SK-N-SH (cell line): ENCODE results near the gene GHRL. TPM values are rescaled to one million over a fixed set of nuclear protein-coding genes. Genes with fewer than 3 reads are reported as not detected.

Experiments used
- CTCF ChIA-PET: fragments of 300-600, 350-600 bp; formaldehyde crosslinking; extraction: SDS; loops from one replicate; lab custom pipeline; 2021; lab: Yijun Ruan, JAX
- POLR2A ChIA-PET: fragments of 350-600 bp; sonication (Branson Sonifier 250); formaldehyde crosslinking; extraction: SDS; loops from one replicate; lab custom pipeline; 2020; ENCODE audit warnings: antibody characterized with exemption, inconsistent platforms; lab: Yijun Ruan, JAX
- DNase-seq: peaks from one replicate; pipeline ENCODE4 v3.0.0; 2012
- H2AFZ ChIP-seq: fragments of 200-600 bp; sonication (generic); 2 replicates; pipeline ENCODE4 v1.8.1; 2016; ENCODE audit warnings: antibody characterized with exemption, mild to moderate bottlenecking, low read depth
- H3F3A ChIP-seq: fragments of 200-600 bp; sonication (generic); replicated peaks from 2 replicates; pipeline ENCODE3; 2016; ENCODE audit warnings: antibody characterized with exemption, mild to moderate bottlenecking; ENCODE audit not compliant: insufficient read depth
- H3K27ac ChIP-seq, 2 experiments: fragments of 200-500 bp in 1 of 2; fragments of 200-600 bp in 1 of 2; sonication (Bioruptor generic) in 1 of 2; sonication (generic), shearing (Covaris generic) in 1 of 2; 2 replicates each; pipeline versions ENCODE4 v1.5.1 to v1.6.1; 2014 to 2016; ENCODE audit warnings: low read depth in 2 of 2, inconsistent platforms in 1 of 2, low read length in 1 of 2, mild to moderate bottlenecking in 1 of 2, mixed read lengths in 1 of 2
- H3K27me3 ChIP-seq: fragments of 200-600 bp; sonication (generic), shearing (Covaris generic); 2 replicates; pipeline ENCODE4 v1.6.1; 2016; ENCODE audit warnings: mixed run types; ENCODE audit not compliant: insufficient read depth
- H3K36me3 ChIP-seq, 2 experiments: fragments of 200-500 bp in 1 of 2; fragments of 200-600 bp in 1 of 2; sonication (Bioruptor generic) in 1 of 2; sonication (generic) in 1 of 2; replicated peaks in 1 of 2; 2 replicates each; pipeline versions ENCODE3 to v1.5.1; 2014 to 2016; ENCODE audit warnings: low read length in 1 of 2, mild to moderate bottlenecking in 1 of 2; ENCODE audit not compliant: insufficient read depth in 2 of 2, control insufficient read depth in 1 of 2
- H3K4me1 ChIP-seq, 2 experiments: fragments of 200-500 bp in 1 of 2; fragments of 200-600 bp in 1 of 2; sonication (Bioruptor generic) in 1 of 2; sonication (generic), shearing (Covaris generic) in 1 of 2; 2 replicates each; pipeline versions ENCODE4 v1.5.1 to v1.6.1; 2014 to 2016; ENCODE audit warnings: low read depth in 1 of 2, low read length in 1 of 2, mixed run types in 1 of 2; ENCODE audit not compliant: insufficient read depth in 2 of 2, control insufficient read depth in 1 of 2
- H3K4me2 ChIP-seq: fragments of 200-600 bp; sonication (generic), shearing (Covaris generic); 2 replicates; pipeline ENCODE4 v1.6.1; 2017; ENCODE audit warnings: mixed run types
- H3K4me3 ChIP-seq, 2 experiments: fragments of 200-500 bp in 1 of 2; fragments of 200-600 bp in 1 of 2; sonication (Bioruptor generic) in 1 of 2; sonication (generic), shearing (Covaris generic) in 1 of 2; 2 replicates each; pipeline versions ENCODE4 v1.5.1 to v1.8.1; 2014 to 2016; ENCODE audit warnings: low read depth in 2 of 2, inconsistent platforms in 1 of 2, low read length in 1 of 2, mild to moderate bottlenecking in 1 of 2, mixed read lengths in 1 of 2, moderate library complexity in 1 of 2
- H3K79me2 ChIP-seq: fragments of 200-600 bp; sonication (generic); 2 replicates; pipeline ENCODE4 v1.8.1; 2017; ENCODE audit warnings: mild to moderate bottlenecking; ENCODE audit not compliant: insufficient read depth
- H3K9ac ChIP-seq: fragments of 200-600 bp; sonication (generic); 2 replicates; pipeline ENCODE4 v1.6.1; 2017; ENCODE audit warnings: mixed run types
- H3K9me2 ChIP-seq: fragments of 200-600 bp; sonication (generic); 2 replicates; pipeline ENCODE4 v1.6.1; 2017; ENCODE audit warnings: mixed run types
- H3K9me3 ChIP-seq: fragments of 200-600 bp; sonication (generic); 2 replicates; pipeline ENCODE4 v1.6.1; 2017; ENCODE audit warnings: mixed run types, mild to moderate bottlenecking, moderate library complexity
- H4K20me1 ChIP-seq: fragments of 200-600 bp; sonication (generic); 2 replicates; pipeline ENCODE4 v1.6.1; 2017; ENCODE audit warnings: mild to moderate bottlenecking, mixed run types; ENCODE audit not compliant: insufficient read depth
- CHD2 ChIP-seq: fragments of 150-350 bp; IDR thresholded peaks from 2 replicates; pipeline ENCODE4 v1.6.1; 2018; ENCODE audit warnings: low read length; ENCODE audit not compliant: partially characterized antibody
- ELF1 ChIP-seq: IDR thresholded peaks from 2 replicates; pipeline ENCODE4 v1.4.0; 2012
- FOXJ3 ChIP-seq: sonication (generic); formaldehyde crosslinking; IDR thresholded peaks from 2 replicates; pipeline ENCODE4 v1.5.1; 2020; ENCODE audit warnings: mild to moderate bottlenecking, missing genetic modification reagents
- FOXM1 ChIP-seq: IDR thresholded peaks from 2 replicates; pipeline ENCODE4 v1.4.0; 2012; ENCODE audit warnings: low read depth, mild to moderate bottlenecking
- MAX ChIP-seq: IDR thresholded peaks from 2 replicates; pipeline ENCODE4 v1.4.0; 2012; ENCODE audit warnings: low read depth
- NFIC ChIP-seq: IDR thresholded peaks from 2 replicates; pipeline ENCODE4 v1.4.0; 2012; ENCODE audit warnings: borderline replicate concordance
- NRF1 ChIP-seq: IDR thresholded peaks from 2 replicates; pipeline ENCODE4 v1.6.1; 2012; ENCODE audit warnings: low read depth, mild to moderate bottlenecking, low read length
- PBX3 ChIP-seq: IDR thresholded peaks from 2 replicates; pipeline ENCODE4; 2012
- RAD21 ChIP-seq: IDR thresholded peaks from 2 replicates; pipeline ENCODE4 v1.6.1; 2012; ENCODE audit warnings: mild to moderate bottlenecking, low read length
- RXRA ChIP-seq: IDR thresholded peaks from 2 replicates; pipeline ENCODE4 v1.4.0; 2012; ENCODE audit warnings: low read depth, mild to moderate bottlenecking, borderline replicate concordance
- SIN3A ChIP-seq: IDR thresholded peaks from 2 replicates; pipeline ENCODE4 v1.6.1; 2012; ENCODE audit warnings: low read depth, mild to moderate bottlenecking, low read length, moderate library complexity, borderline replicate concordance
- SMC3 ChIP-seq: IDR thresholded peaks from 2 replicates; pipeline ENCODE4 v1.6.1; 2012; ENCODE audit warnings: low read depth, low read length, improper control_type of control experiment
- TAF1 ChIP-seq: IDR thresholded peaks from 2 replicates; pipeline ENCODE4 v1.6.1; 2012; ENCODE audit warnings: low read depth, mild to moderate bottlenecking, low read length, moderate library complexity, borderline replicate concordance
- USF2 ChIP-seq: fragments of 150-350 bp; IDR thresholded peaks from 2 replicates; pipeline ENCODE4 v1.6.1; 2017; ENCODE audit warnings: antibody characterized with exemption, low read length, low read depth, borderline replicate concordance
- YY1 ChIP-seq: IDR thresholded peaks from 2 replicates; pipeline ENCODE4 v1.4.0; 2012; ENCODE audit warnings: low read depth, mild to moderate bottlenecking
- ZBTB33 ChIP-seq: IDR thresholded peaks from 2 replicates; pipeline ENCODE4 v1.4.0; 2012; ENCODE audit warnings: low read depth, borderline replicate concordance
- WGBS: methylation state at CpG from one replicate; pipeline ENCODE4 v1.1.6; 2017; ENCODE audit warnings: low lambda C conversion rate; 5-methylcytosine and 5-hydroxymethylcytosine counted together
- polyA plus RNA-seq, 3 experiments: library from polyadenylated mRNA; depleted of rRNA; stranded (reverse); fragments of >200 nt; gene quantifications; 2 replicates each; pipeline ENCODE4 v1.2.3, GENCODE V29; 2012
- TF ChIP-seq, protein P1 (sequence below): fragments of 200-600 bp; sonication (generic); IDR thresholded peaks from 2 replicates; pipeline ENCODE4 v1.6.1; 2017; ENCODE audit warnings: antibody characterized with exemption, mild to moderate bottlenecking, moderate library complexity
- TF ChIP-seq, protein P2 (sequence below): IDR thresholded peaks from 2 replicates; pipeline ENCODE4 v1.4.0; 2012; ENCODE audit warnings: low read depth, borderline replicate concordance

Gene GHRL
- polyA plus RNA-seq, 1 of the 3 experiments (the other 2 are of a cell fraction), result not detected

GRCh38 chr3:10315771-10316344 lies 23.1 kb upstream of the GHRL start:
- H4K20me1 ChIP-seq, result peaks cover 41% of the 10 kb centered on the region
- no peak overlapping the region for H3K4me2 ChIP-seq
- no peak for DNase-seq
- peaks cover 7 to 8% of the 10 kb centered on the region in 2 experiments; a peak in 3 of 4 replicates for H3K4me1 ChIP-seq
- no peak overlapping the region for H3K4me3 ChIP-seq
- peaks cover 66 to 77% of the 10 kb centered on the region in 2 experiments for H3K36me3 ChIP-seq
- H3K79me2 ChIP-seq, result peaks cover 66% of the 10 kb centered on the region
- no peak overlapping the region for H3K27ac ChIP-seq
- no peaks in the 10 kb centered on the region for H3K9me3 ChIP-seq
- no peak for TF ChIP-seq SIN3A
- TF ChIP-seq, protein P1, sequence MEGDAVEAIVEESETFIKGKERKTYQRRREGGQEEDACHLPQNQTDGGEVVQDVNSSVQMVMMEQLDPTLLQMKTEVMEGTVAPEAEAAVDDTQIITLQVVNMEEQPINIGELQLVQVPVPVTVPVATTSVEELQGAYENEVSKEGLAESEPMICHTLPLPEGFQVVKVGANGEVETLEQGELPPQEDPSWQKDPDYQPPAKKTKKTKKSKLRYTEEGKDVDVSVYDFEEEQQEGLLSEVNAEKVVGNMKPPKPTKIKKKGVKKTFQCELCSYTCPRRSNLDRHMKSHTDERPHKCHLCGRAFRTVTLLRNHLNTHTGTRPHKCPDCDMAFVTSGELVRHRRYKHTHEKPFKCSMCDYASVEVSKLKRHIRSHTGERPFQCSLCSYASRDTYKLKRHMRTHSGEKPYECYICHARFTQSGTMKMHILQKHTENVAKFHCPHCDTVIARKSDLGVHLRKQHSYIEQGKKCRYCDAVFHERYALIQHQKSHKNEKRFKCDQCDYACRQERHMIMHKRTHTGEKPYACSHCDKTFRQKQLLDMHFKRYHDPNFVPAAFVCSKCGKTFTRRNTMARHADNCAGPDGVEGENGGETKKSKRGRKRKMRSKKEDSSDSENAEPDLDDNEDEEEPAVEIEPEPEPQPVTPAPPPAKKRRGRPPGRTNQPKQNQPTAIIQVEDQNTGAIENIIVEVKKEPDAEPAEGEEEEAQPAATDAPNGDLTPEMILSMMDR, result no peak
- TF ChIP-seq USF2, result no peak
- no peak for TF ChIP-seq YY1
- TF ChIP-seq, protein P2, sequence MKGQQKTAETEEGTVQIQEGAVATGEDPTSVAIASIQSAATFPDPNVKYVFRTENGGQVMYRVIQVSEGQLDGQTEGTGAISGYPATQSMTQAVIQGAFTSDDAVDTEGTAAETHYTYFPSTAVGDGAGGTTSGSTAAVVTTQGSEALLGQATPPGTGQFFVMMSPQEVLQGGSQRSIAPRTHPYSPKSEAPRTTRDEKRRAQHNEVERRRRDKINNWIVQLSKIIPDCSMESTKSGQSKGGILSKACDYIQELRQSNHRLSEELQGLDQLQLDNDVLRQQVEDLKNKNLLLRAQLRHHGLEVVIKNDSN, result no peak
- TF ChIP-seq ELF1, result no peak
- no peak for TF ChIP-seq RAD21
- TF ChIP-seq CHD2, result no peak
- TF ChIP-seq RXRA, result no peak
- TF ChIP-seq TAF1, result no peak
- no peak for TF ChIP-seq SMC3
- no peak for TF ChIP-seq PBX3
- no peak for TF ChIP-seq FOXJ3
- no peak for TF ChIP-seq NRF1
- no peak for TF ChIP-seq NFIC
- TF ChIP-seq MAX, result no peak
- no peak for TF ChIP-seq ZBTB33
- no peak for TF ChIP-seq FOXM1
- ChIA-PET POLR2A (no interaction called here), CTCF (no interaction called here)
- H2AFZ ChIP-seq, result no peak overlapping the region
- H3F3A ChIP-seq, result no peaks in the 10 kb centered on the region
- H3K9me2 ChIP-seq, result no peaks in the 10 kb centered on the region
- H3K9ac ChIP-seq, result no peak overlapping the region
- no peaks in the 10 kb centered on the region for H3K27me3 ChIP-seq
- WGBS, result 97% methylated on average over 3 of the region's 4 CpGs
